HG03558 (cell line): ENCODE data around the gene ZBTB7B.

ENCODE experiments used
- ATAC-seq: cut with Tn5 transposase; IDR thresholded peaks from one replicate; pipeline ENCODE4 v1.9.1; 2021; ENCODE audit warnings: moderate number of reproducible peaks; ENCODE audit not compliant: unreplicated experiment; ENCODE audit errors: extremely low read depth

Gene ZBTB7B

DNA sequence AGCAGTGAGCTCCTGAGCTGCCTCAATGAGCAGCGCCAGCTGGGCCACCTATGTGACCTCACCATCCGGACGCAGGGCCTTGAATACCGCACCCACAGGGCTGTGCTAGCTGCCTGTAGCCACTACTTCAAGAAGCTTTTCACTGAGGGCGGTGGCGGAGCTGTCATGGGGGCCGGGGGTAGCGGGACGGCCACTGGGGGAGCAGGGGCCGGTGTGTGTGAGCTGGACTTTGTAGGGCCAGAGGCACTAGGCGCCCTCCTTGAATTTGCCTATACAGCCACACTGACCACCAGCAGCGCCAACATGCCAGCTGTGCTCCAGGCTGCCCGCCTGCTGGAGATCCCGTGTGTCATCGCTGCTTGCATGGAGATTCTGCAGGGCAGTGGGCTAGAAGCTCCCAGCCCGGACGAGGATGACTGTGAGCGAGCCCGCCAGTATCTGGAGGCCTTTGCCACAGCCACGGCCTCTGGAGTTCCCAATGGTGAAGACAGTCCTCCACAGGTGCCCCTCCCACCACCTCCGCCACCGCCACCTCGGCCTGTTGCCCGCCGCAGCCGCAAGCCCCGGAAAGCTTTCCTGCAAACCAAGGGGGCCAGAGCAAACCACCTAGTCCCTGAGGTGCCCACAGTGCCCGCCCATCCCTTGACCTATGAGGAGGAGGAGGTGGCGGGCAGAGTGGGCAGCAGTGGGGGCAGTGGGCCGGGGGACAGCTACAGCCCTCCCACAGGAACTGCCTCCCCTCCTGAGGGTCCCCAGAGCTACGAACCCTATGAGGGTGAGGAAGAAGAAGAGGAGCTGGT lies 12.3 kb downstream of the ZBTB7B start:
- no peak for ATAC-seq

DNA sequence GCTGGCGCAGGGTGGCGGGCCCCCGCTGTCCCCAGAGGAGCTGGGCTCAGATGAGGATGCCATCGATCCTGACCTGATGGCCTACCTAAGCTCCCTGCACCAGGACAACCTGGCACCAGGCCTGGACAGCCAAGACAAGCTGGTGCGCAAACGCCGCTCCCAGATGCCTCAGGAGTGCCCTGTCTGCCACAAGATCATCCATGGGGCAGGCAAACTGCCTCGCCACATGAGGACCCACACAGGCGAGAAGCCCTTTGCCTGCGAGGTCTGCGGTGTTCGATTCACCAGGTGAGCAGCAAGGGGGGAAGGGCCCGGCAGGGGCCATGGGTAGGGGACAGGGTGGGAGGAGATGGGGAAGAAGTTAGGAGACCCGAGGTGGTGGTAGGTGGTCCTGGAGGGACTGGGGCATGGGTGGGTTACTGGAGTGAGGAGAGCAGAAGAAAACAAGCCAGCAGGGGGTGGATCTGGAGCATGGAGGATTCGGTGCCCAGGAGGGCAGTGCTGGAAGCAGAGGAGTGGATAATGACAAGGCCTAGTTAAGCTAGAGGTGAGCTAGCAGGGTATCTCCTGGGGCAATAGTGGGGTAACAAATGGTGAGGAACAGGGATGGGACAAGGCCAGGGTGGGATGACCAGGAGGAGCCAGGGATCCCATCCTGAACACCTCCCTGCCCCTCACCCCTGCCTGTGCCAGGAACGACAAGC lies 13.1 kb downstream of the ZBTB7B start:
- ATAC-seq = no peak

DNA sequence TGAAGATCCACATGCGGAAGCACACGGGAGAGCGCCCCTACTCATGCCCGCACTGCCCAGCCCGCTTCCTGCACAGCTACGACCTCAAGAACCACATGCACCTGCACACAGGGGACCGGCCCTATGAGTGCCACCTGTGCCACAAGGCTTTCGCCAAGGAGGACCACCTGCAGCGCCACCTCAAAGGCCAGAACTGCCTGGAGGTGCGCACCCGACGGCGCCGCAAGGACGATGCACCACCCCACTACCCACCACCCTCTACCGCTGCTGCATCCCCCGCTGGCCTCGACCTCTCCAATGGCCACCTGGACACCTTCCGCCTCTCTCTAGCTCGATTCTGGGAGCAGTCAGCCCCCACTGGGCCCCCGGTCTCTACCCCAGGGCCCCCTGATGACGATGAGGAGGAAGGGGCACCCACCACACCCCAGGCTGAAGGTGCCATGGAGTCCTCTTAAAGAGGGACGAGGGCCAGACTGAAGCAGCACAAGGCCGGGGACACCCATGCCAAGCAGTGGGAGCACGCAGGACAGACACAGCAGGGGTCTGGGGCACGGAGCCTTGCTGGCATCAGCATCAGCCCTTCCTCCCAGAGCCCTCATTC lies 13.7 kb downstream of the ZBTB7B start:
- ATAC-seq = no peak

DNA sequence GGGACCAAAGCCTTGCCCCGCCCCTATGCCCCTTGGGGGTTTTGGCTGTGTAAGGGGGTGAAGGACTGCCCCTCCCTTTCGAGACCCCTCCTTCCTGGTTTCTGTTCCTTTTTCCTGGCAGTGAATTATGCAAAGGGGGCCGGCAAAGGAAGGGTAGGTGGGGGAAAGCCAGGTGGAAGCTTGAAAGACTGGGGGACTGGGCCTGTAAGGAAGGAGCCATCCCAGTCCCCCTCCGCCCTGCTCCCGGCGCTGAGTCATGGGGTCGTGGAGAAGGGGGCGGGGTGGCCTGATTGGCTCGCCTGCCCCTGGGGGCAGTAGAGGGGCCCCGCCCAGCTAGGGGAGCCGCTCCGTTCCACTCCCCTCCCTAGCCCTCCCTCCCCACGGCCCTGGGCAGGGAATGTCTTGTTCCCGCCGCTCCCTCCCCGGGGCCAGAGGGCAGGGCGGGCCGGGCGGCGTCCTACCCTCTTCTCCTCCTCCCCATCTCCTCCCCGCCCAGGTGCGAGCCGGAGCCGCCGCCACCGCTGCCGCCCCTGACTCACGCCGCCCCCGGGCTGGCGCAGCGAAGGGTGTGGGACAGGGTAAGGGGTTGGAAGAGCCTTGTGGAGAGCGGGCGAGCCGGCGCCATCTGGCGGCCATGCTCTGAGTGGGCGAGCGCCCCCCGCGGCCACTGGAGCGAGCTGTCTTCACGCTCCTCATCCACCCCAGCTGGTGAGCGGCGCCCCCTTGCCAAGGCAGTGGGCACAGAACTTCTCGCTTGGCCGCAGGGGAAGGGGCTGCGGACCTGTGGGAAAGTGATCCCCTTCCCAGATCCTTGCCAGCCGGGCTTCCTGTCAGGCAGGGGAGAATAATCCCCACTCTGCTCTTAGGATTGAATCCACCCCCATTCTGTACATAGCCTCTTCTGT lies 14.7 kb downstream of the ZBTB7B start:
- no peak for ATAC-seq

DNA sequence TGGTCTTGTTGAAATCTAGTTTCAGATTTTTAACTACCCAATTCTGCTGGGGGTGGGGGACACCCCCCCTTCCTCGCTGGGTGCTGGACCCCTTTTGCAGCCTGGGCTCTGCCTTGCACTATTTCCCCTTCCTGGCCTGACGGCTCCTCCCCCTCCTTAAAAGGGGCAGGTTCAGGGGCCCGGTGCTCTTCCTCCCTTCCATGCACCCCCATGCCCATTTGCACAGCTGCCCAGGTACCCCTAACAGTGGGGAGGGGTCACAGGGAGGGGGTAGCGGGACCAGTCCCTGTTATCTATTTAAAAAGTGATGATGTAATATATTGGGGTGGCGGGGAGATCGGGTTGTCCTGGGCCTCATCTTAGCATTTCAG lies 15.3 kb downstream of the ZBTB7B start:
- no peak for ATAC-seq

DNA sequence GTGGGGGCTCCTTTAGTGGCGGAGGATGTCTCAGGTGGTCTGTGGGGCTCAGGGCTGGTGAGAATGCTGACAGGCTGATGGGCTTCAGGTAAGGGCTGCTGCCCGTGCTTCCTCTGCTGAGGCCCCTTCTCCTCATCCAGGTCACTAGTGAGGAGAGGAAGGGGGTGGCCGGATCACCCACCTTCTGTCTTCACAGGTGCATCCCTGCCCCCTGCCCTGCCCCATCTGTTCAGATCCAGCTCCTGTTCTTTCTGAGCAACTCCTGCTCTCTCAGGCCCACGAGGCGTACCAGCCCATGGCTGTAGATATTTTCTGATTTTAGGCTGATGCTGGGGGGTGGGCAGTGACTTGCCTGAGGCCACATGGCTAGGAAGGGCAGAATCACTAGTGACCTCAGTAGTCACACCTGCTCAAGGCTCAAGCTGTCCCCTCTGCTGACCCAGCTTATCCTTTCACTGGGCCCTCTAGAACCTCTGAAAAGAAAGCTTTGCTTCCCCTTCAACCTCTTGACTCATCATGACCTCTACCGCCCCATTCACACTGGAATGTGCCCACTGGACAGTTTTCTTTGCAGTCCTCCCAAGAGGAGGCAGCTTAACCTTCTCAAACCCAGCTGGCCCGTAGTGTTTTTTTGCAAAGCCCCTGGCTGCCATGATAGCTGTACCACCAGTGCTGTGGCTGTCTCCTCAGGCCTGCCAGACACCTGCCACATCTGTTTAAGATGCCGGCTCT lies 16.2 kb downstream of the ZBTB7B start:
- ATAC-seq = no peak

DNA sequence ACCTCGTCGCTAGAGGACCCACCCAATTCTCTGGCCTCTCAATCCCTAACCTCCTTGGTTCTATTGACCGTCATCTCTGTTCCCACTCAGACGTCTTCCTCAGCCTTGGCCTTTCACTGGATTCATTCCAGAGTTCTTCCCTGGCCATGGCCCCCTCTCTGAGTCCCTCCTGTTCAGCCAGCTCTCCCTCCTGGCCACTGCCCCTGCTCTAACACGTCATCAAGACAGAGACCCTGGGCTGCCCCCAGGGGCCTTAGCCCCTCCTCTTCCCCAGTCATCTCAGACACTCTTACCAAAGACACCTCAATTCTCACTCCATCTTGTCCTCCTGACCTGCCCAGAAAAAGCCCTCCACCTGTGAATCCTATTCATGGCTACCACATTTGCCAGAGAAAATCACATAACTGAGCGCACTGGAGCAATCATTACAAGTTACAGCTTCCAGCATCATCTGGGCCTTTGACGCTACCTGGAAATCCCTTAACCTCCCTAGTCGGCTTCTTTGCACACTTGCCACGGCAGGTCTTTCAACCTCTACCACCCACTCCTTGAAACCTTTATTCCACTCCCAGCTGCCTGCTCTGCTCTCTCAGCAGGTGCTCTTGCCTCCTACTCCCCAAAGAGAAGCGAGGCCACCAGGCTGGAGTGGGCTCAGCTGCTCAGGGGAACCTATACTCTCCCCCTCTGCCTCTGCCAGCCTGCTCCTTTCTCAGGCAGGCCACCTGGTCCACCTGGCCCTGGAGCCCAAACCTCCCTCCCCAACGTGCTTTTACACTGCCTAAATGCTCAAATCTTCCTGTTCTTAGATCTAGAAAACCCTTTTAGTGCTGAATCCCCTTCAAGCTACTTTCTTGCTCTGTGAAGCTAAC lies 17.0 kb downstream of the ZBTB7B start:
- ATAC-seq = no peak

DNA sequence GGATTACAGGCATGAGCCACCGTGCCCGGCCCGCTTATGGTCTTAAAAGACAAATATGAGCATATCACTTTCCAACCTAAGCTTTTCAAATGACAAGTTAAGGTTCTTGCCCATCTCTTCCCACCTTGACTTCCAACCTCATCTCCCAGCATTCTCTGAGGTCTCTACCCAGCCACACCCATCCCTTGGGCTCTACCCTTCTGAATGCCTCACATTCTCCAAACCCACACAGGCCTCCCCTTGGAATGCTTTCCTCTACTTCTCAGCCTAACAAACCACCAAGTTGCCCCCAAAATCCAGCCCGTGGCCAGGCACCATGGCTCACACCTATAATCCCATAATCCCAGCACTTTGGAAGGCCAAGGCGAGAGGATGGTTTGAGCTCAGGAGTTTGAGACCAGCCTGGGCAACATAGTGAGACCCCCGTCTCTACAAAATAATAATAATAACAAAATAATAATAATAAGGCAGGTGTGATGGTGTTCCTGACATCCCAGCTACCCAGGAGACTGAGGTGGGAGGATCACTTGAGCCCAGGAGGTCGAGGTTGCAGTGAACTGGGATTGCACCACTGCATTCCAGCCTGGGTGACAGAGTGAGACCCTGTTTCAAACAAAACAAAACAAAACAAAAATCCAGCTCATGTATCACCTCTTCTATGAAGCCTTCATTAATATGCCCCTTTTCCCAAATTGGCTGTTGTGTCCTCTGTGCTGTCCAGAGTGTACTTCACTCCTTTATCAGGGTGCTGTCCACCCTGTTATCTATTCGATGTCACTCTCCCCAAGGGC lies 19.7 kb downstream of the ZBTB7B start:
- no peak for ATAC-seq

DNA sequence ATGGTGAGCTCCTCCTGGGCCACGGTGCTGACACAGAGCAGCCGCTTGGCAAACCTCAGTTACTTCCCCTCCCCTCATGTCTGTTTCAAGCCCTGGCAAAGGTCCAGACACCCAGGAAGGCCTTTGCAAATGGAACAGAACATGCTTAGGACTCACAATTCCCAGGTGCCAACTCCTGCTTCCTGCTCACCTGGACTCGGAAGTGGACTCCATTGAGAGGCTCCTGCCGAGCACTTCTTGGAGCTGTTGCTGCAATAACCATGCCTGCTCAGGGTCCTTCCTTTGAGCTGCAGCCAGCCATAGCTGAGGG lies 20.3 kb downstream of the ZBTB7B start:
- no peak for ATAC-seq

DNA sequence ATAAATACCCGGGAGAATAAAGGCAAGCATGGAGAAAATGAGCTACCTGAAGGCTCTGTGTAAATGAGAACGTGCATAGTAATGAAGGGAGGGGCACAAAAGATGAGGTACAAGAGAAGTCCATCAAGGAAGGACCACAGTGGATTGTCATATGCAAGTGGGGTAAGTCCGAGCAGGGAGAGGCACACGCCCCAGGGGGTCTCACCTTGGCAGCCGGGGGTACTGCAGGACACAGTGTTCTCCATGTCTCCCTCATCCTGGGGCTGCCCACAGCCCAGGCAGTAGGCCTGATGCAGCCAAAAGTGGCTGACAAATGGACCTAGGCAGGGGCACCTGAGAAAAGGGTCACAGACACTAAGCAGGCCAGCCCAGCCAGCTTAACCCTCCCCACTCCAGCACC lies 21.0 kb downstream of the ZBTB7B start:
- no peak for ATAC-seq

DNA sequence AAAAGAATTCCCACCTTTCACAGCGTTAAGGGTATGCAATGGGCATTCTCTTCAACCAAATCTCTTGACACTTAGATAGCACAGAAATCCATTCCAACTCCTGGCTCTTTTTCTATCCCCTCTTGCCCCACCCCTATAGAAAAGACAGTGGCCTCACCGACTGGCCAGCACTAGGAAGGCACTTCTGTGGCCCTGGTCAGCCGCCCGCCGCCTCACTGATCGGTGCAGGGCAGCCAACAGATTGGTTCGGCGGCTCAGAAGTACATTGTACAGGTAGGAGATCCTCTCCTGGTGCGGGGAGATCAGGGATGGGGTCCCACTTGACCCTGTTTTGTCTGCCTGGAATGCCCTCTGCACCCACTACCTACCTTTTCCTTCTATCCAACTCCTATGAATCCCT lies 21.7 kb downstream of the ZBTB7B start:
- no peak for ATAC-seq

DNA sequence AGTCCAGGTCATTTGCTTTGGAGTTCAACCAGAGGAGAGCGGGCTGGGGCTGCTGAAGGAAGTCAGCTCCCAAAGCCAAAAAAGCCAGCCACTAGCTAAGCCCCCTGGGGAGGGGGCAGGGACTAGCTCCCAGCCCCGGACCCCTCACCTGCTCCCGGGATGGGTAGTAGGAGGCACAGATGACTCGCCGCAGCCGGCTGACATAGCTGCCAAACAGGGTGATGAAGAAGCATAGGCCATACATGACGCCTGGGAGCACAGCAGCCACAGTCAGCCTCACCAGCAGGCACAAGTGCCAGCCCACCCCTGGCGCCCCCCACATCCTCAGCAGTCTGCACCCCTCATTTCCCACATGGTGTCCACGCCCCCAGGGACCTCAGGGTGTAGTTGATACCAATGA lies 23.6 kb downstream of the ZBTB7B start:
- ATAC-seq = no peak

DNA sequence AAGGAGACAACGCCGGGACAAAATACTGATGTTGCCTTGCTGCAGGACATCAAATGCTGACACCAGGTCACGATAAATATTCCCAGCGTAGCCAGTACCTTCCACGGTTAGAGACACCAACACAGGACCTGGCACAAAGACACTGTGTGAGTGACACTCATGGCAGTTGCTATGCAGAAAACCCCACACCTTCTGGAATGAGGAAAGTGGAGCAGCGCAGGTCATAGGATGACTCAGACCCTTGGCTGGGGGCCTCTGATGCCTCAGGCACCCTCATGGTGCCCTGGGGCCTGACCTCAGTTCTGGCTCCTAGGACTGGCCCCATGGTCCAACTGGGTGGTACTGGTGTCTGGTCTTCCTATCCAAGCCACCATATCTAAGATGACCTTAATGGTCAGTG lies 24.0 kb downstream of the ZBTB7B start:
- no peak for ATAC-seq

DNA sequence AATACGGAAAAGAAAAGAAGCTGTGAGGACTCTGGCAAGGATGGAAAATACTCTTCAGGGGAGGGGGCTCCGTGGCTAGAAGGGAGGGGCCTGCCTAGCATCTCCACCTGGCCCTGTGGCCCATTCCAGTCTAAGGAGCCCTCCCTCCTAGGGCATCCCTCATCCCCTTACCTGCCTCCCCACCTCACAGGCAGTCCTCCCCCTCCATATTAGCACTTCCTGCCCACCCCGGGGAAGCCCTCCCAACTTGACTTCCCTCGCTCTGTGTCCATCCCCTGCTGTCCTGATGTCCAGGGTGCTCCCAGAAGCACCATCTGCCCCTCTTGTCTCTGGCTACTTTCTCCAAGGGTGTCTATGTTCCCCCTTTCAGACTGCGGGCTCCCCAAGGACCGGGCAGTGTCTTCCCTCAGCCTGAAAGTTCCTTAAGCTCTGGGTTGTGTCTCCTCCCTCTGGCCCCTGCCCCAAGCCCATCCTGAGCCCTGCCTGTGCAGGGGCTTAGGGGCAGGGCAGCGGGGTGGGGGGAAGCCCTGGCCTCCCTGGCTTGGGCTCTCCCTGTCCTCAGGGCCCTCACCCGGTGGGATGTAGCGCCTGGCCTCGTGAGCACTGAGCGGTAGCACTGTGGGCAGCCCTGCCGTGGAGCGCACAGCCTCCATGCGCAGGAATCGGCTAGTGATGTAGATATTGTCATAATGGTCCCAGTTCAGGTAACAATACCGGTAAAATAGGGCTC lies 27.1 kb downstream of the ZBTB7B start:
- ATAC-seq = no peak

DNA sequence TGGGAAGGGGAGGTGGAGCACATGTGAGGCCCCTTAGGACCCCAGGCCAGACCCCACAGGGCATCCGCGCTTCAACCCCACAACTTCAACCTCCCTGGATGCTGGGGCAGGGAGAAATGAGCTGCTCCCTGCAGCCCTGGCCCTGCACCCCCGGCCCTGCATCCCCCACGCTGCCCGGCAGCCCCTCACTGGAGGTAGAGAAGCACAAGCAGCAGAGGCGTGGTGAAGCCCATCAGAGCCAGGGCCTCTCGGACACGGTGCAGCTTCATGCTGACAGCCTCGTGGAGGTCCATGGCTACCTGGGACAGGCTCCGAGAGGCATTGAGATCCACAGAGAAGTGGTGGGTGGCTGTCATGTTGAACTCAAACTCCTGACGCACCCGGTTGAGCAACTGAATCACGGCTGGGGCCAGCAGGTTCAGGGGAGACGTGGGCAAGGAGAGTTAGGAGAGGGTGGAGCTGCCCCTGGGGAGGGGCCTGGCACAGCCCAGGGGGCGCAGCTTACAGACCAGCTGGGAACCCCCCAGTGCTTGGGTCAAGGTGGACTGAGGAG lies 27.7 kb downstream of the ZBTB7B start:
- ATAC-seq = no peak

DNA sequence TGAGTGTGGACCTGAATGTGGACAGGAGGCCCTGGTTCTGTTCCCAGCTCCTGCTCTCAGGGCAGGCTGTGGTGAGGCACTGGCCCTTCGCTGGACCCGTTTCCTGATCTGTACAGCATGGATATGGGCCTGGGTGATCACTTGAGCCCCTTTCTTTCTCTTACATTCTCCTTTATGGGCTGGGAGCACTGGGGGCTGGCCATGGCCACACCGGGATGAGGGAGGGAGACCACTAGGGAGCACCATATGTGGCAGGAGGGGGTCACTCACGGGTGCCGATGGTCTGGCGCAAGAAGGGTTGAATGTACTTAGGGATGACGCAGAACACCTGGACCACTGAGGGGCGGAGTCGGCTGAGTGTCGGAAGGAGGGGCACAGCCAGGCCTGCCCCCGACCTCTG lies 28.3 kb downstream of the ZBTB7B start:
- no peak for ATAC-seq

DNA sequence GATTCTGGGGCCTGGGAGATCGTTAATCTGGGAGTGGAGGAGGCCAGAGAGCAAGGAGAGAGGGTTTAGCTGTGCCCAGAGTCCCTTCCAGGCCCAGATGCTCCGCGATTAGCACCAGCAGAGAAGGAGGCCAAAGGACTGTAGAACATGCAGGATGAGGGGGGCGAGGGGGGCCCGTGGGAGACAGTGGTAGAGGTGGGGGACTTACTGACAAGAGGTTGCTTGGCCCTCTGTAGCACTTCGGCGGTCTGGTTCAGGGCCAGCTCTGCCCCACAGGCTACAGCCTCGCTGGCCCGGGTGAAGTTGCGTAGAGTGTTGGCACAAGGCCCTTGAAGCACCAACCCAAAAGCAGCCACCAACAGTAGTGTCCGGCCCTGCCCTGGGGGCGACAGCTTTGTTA lies 30.3 kb downstream of the ZBTB7B start:
- ATAC-seq = no peak
